HCT116 (cell line): ENCODE measurements around the gene BMERB1. TPM values are rescaled to one million over a fixed set of nuclear protein-coding genes. Genes with fewer than 3 reads are reported as not detected.

ENCODE experiments used
- ATAC-seq: fragments of 200-7000 bp; cut with Tn5 transposase; 2 replicates; pipeline ENCODE4 v1.9.1; 2020; ENCODE audit warnings: mild to moderate bottlenecking, moderate library complexity
- BruUV-seq: library from RNA; stranded (reverse); fragments of 400-500 nt; replicated peaks from 2 replicates; lab custom pipeline; 2021; lab: Mats Ljungman, UMichigan
- CTCF ChIA-PET: fragments of 300-600 bp; sonication (Branson Sonifier 250); formaldehyde crosslinking; loops from one replicate; lab custom pipeline; 2021; ENCODE audit warnings: antibody characterized with exemption; lab: Charles Lee
- POLR2A ChIA-PET: fragments of 300-600, 350-600 bp; sonication (Branson Sonifier 250); formaldehyde crosslinking; loops from one replicate; lab custom pipeline; 2021; ENCODE audit warnings: antibody characterized with exemption; lab: Charles Lee
- RAD21 ChIA-PET, 2 experiments: fragments of 300-600 bp; sonication (Branson Sonifier 250); formaldehyde crosslinking; loops; one replicate each; lab custom pipeline; 2023; ENCODE audit warnings: low total read pairs in 2 of 2; ENCODE audit not compliant: uncharacterized antibody in 2 of 2, unreplicated experiment in 2 of 2, low non-redundant PET in 1 of 2; lab: Charles Lee
- DNase-seq: peaks from one replicate; pipeline ENCODE4 v3.0.0-alpha.2; 2010; ENCODE audit warnings: low read depth, low spot score
- H2AFZ ChIP-seq: fragments of 200-600 bp; shearing (Covaris generic), sonication (generic); 2 replicates; pipeline ENCODE4 v1.6.1; 2017; ENCODE audit warnings: low read depth, mixed run types, mixed read lengths, antibody characterized with exemption, low read length; ENCODE audit not compliant: poor library complexity, severe bottlenecking
- H3K27ac ChIP-seq: 2 replicates; pipeline ENCODE4 v1.5.1; 2012; ENCODE audit warnings: low read depth, low read length
- H3K27me3 ChIP-seq: fragments of 200-600 bp; sonication (generic); 2 replicates; pipeline ENCODE4 v1.6.1; 2016; ENCODE audit warnings: mixed run types, low read length, mixed read lengths; ENCODE audit not compliant: insufficient read depth
- H3K36me3 ChIP-seq, 2 experiments: fragments of 200-500 bp in 1 of 2; fragments of 200-600 bp in 1 of 2; sonication (Bioruptor generic) in 1 of 2; sonication (generic) in 1 of 2; 2 replicates each; pipeline versions ENCODE4 v1.5.1 to v1.6.1; 2014 to 2016; ENCODE audit warnings: low read length in 2 of 2, inconsistent platforms in 1 of 2, mixed read lengths in 1 of 2, mixed run types in 1 of 2; ENCODE audit not compliant: insufficient read depth in 2 of 2, control insufficient read depth in 1 of 2
- H3K4me1 ChIP-seq, 2 experiments: fragments of 200-600 bp in 1 of 2; sonication (generic) in 1 of 2; 2 replicates each; pipeline versions ENCODE4 v1.5.1 to v1.6.1; 2012 to 2017; ENCODE audit warnings: low read length in 2 of 2, inconsistent platforms in 1 of 2, mild to moderate bottlenecking in 1 of 2, mixed read lengths in 1 of 2, mixed run types in 1 of 2, moderate library complexity in 1 of 2; ENCODE audit not compliant: insufficient read depth in 2 of 2, control insufficient read depth in 1 of 2
- H3K4me2 ChIP-seq: fragments of 200-600 bp; sonication (generic); 2 replicates; pipeline ENCODE4 v1.6.1; 2017; ENCODE audit warnings: mixed run types, low read length, mixed read lengths
- H3K4me3 ChIP-seq, 2 experiments: fragments of 200-600 bp in 1 of 2; sonication (generic) in 1 of 2; replicated peaks in 1 of 2; 2 replicates each; pipeline ENCODE4 v1.5.1; 2011 to 2016; ENCODE audit warnings: low read length in 2 of 2, control low read depth in 1 of 2, low read depth in 1 of 2, mild to moderate bottlenecking in 1 of 2, mixed read lengths in 1 of 2, mixed run types in 1 of 2
- H3K79me2 ChIP-seq: fragments of 200-600 bp; sonication (generic); 2 replicates; pipeline ENCODE4 v1.6.1; 2017; ENCODE audit warnings: mild to moderate bottlenecking, mixed run types, low read length, moderate library complexity, mixed read lengths; ENCODE audit not compliant: insufficient read depth
- H3K9ac ChIP-seq: fragments of 200-600 bp; sonication (generic); 2 replicates; pipeline ENCODE4 v1.6.1; 2016; ENCODE audit warnings: low read length, mixed read lengths
- H3K9me2 ChIP-seq: fragments of 200-600 bp; sonication (generic), shearing (Covaris generic); 2 replicates; pipeline ENCODE4 v1.6.1; 2017; ENCODE audit warnings: mixed run types, mild to moderate bottlenecking, moderate library complexity; ENCODE audit not compliant: insufficient read depth
- H3K9me3 ChIP-seq, 2 experiments: fragments of 200-500 bp in 1 of 2; fragments of 200-600 bp in 1 of 2; sonication (Bioruptor generic) in 1 of 2; sonication (generic) in 1 of 2; 2 replicates each; pipeline ENCODE4 v1.6.1; 2014 to 2017; ENCODE audit warnings: low read length in 2 of 2, mixed read lengths in 2 of 2, inconsistent platforms in 1 of 2, low read depth in 1 of 2, mild to moderate bottlenecking in 1 of 2, mixed run types in 1 of 2, moderate library complexity in 1 of 2; ENCODE audit not compliant: control insufficient read depth in 1 of 2, insufficient read depth in 1 of 2
- H4K20me1 ChIP-seq: fragments of 200-600 bp; sonication (generic), shearing (Covaris generic); 2 replicates; pipeline ENCODE4 v1.6.1; 2017; ENCODE audit warnings: mixed run types, mild to moderate bottlenecking, moderate library complexity; ENCODE audit not compliant: insufficient read depth
- CBX3 ChIP-seq: IDR thresholded peaks from 2 replicates; pipeline ENCODE4 v1.6.1; 2012; ENCODE audit warnings: low read depth
- CEBPB ChIP-seq: IDR thresholded peaks from 2 replicates; pipeline ENCODE4 v1.6.1; 2012; ENCODE audit warnings: low read depth
- CTCF ChIP-seq, 3 experiments: fragments of 200-600 bp in 1 of 3; sonication (generic) in 1 of 3; IDR thresholded peaks in 2 of 3; conservative IDR thresholded peaks in 1 of 3; 2 replicates each; pipeline ENCODE4 v1.5.1; 2012 to 2017; ENCODE audit warnings: low read depth in 2 of 3, low read length in 2 of 3, antibody characterized with exemption in 1 of 3, borderline replicate concordance in 1 of 3, control low read depth in 1 of 3, mild to moderate bottlenecking in 1 of 3, mixed read lengths in 1 of 3, mixed run types in 1 of 3, moderate library complexity in 1 of 3; ENCODE audit not compliant: insufficient read depth in 1 of 3
- EGR1 ChIP-seq: IDR thresholded peaks from 2 replicates; pipeline ENCODE4 v1.6.1; 2012; ENCODE audit warnings: low read depth
- ELF1 ChIP-seq: IDR thresholded peaks from 2 replicates; pipeline ENCODE4 v1.6.1; 2012; ENCODE audit warnings: low read depth, borderline replicate concordance
- EZH2 ChIP-seq: fragments of 200-600 bp; sonication (generic); IDR thresholded peaks from 2 replicates; pipeline ENCODE4 v1.6.1; 2017; ENCODE audit warnings: antibody characterized with exemption, mixed run types
- EZH2phosphoT487 ChIP-seq: fragments of 200-600 bp; IDR thresholded peaks from 2 replicates; pipeline ENCODE4 v1.6.1; 2018; ENCODE audit warnings: antibody characterized with exemption, borderline replicate concordance
- JUND ChIP-seq: IDR thresholded peaks from 2 replicates; pipeline ENCODE4 v1.6.1; 2012
- POLR2AphosphoS5 ChIP-seq: IDR thresholded peaks from 2 replicates; pipeline ENCODE4 v1.6.1; 2011; ENCODE audit warnings: mild to moderate bottlenecking, low read depth, low read length, moderate library complexity
- RAD21 ChIP-seq: IDR thresholded peaks from 2 replicates; pipeline ENCODE4 v1.6.1; 2012; ENCODE audit warnings: low read depth, mild to moderate bottlenecking
- SIN3A ChIP-seq: IDR thresholded peaks from 2 replicates; pipeline ENCODE4 v1.6.1; 2012; ENCODE audit warnings: low read depth
- SP1 ChIP-seq: IDR thresholded peaks from 2 replicates; pipeline ENCODE4 v1.6.1; 2012; ENCODE audit warnings: low read depth
- SRF ChIP-seq: IDR thresholded peaks from 2 replicates; pipeline ENCODE4 v1.6.1; 2012; ENCODE audit warnings: low read depth
- ZFX ChIP-seq: fragments of 450-650 bp; IDR thresholded peaks from 2 replicates; pipeline ENCODE4 v1.6.1; 2017
- intact Hi-C: fragments of 100-400 bp; cut with micrococcal nuclease; formaldehyde crosslinking; loops from 2 replicates; pipeline ENCODE4 v1.10.0; 2022
- total RNA-seq: library from RNA; stranded (reverse); gene quantifications from one replicate; pipeline ENCODE4 v1.2.1, GENCODE V29; 2021; ENCODE audit not compliant: unreplicated experiment
- TF ChIP-seq, protein P1 (sequence below): IDR thresholded peaks from 2 replicates; pipeline ENCODE4 v1.6.1; 2012; ENCODE audit warnings: low read depth
- TF ChIP-seq, protein P2 (sequence below): IDR thresholded peaks from 2 replicates; pipeline ENCODE4 v1.6.1; 2012

The BMERB1 gene
- total RNA-seq, 1 experiment from 2014 or later: 43.6 TPM

DNA sequence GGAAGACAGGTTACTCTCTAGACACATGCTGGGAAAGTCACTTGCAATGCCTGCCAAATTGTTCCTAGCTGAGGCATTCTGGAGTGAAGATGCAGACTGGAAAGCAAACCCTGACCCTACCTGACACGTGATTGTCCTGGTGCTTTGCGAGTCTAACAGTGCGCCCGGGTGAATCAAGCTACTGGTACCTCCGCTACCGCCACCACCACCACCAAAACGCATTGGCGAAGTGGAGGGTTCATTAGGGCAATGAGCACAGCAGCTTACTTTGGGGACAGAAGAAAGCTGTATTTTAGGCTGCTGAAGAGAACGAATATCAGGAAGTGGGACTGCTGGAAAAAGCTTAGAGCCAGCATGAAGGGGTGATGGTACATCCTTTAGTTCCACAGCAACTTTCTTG is 201.5 kb downstream of the BMERB1 start:
- Histone ChIP-seq H2AFZ (no peak overlapping the region), H3K79me2 (peaks cover 13% of the 10 kb centered on the region), H3K9ac (no peak overlapping the region), H3K9me3 (no peaks in the 10 kb centered on the region), H3K4me1 (no peaks in the 10 kb centered on the region), H3K27ac (no peak overlapping the region), H3K36me3 (peaks cover 28 to 55% of the 10 kb centered on the region in 2 experiments), H4K20me1 (no peaks in the 10 kb centered on the region), H3K4me3 (no peak overlapping the region), H3K27me3 (no peaks in the 10 kb centered on the region), H3K4me2 (no peak overlapping the region), H3K9me2 (no peaks in the 10 kb centered on the region)
- no TSS peak for BruUV-seq
- ATAC-seq: no peak
- TF ChIP-seq JUND: no peak
- TF ChIP-seq EZH2: no peak
- TF ChIP-seq, protein P1, sequence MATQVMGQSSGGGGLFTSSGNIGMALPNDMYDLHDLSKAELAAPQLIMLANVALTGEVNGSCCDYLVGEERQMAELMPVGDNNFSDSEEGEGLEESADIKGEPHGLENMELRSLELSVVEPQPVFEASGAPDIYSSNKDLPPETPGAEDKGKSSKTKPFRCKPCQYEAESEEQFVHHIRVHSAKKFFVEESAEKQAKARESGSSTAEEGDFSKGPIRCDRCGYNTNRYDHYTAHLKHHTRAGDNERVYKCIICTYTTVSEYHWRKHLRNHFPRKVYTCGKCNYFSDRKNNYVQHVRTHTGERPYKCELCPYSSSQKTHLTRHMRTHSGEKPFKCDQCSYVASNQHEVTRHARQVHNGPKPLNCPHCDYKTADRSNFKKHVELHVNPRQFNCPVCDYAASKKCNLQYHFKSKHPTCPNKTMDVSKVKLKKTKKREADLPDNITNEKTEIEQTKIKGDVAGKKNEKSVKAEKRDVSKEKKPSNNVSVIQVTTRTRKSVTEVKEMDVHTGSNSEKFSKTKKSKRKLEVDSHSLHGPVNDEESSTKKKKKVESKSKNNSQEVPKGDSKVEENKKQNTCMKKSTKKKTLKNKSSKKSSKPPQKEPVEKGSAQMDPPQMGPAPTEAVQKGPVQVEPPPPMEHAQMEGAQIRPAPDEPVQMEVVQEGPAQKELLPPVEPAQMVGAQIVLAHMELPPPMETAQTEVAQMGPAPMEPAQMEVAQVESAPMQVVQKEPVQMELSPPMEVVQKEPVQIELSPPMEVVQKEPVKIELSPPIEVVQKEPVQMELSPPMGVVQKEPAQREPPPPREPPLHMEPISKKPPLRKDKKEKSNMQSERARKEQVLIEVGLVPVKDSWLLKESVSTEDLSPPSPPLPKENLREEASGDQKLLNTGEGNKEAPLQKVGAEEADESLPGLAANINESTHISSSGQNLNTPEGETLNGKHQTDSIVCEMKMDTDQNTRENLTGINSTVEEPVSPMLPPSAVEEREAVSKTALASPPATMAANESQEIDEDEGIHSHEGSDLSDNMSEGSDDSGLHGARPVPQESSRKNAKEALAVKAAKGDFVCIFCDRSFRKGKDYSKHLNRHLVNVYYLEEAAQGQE: no peak
- TF ChIP-seq SP1: no peak
- no peak for TF ChIP-seq ELF1
- no peak for TF ChIP-seq RAD21
- TF ChIP-seq SIN3A: no peak
- no peak for TF ChIP-seq EZH2phosphoT487
- TF ChIP-seq SRF: no peak
- TF ChIP-seq POLR2AphosphoS5: no peak
- TF ChIP-seq EGR1: no peak
- no peak for TF ChIP-seq CTCF (IDR thresholded peaks at IDR 0.05 in 2 of 3, conservative IDR thresholded peaks at IDR 0.05 in 1 of 3; ENCODE audit: borderline replicate concordance in 1 of 3, insufficient read depth in 1 of 3, low read depth in 2 of 3, low read length in 2 of 3)
- TF ChIP-seq, protein P2, sequence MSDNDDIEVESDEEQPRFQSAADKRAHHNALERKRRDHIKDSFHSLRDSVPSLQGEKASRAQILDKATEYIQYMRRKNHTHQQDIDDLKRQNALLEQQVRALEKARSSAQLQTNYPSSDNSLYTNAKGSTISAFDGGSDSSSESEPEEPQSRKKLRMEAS: no peak
- TF ChIP-seq CEBPB: no peak
- TF ChIP-seq CBX3: no peak
- TF ChIP-seq ZFX: no peak
- intact Hi-C loops: no loop called here
- CTCF ChIA-PET: no interaction called here
- POLR2A ChIA-PET: no interaction called here
- no peak for DNase-seq
- RAD21 ChIA-PET: no interaction called here
